HG03575 (cell line): ENCODE measurements around the gene LRRC8E.
"Not testable (repeated sequence)": the region's sequence is repeated elsewhere in the genome, so short reads cannot be mapped to it uniquely, and the experiment has no call there.

Source experiments
- ATAC-seq: cut with Tn5 transposase; IDR thresholded peaks from one replicate; pipeline ENCODE4 v1.9.1; 2021; ENCODE audit not compliant: unreplicated experiment, insufficient number of reproducible peaks, low FRiP score; ENCODE audit errors: extremely low read depth

Gene LRRC8E

DNA sequence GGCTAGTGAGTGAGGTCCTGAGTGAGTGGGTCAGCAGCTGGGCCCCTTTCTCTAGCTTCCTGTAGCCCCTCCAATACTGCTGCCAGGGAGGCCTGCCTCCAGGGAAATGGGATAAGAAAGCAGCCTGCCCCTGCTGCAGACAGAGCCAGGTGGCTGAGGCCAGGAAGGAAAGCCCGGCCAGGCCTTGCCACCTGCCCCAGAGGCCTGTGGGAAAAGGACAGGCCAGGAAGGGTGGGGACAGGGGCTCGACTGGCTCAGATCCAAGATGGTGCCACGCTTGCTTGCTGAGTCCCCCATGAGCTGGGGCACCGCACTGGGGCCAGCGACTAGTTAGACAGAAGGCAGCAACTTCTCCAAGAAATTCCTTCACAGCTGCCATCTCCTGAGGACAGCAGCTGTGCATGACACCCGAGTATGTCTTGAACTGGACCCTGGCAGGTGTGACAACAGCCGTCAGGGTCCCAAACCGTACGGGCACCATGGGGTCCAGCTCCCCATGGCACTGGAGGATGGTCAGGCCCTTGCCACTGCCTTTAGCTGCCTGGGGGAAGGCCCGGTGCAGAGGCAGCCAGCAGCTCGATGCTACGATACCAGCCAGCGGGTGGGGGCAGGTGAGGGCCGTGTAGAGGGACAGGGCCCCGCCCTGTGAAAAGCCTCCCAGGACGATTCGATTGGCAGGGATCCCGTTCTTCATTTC lies 9.1 kb upstream of the LRRC8E start:
- ATAC-seq = no peak

GRCh38 chr19:7879836-7880235 lies 8.5 kb upstream of the LRRC8E start:
- ATAC-seq = no peak

- ATAC-seq = no peak
Observed at GRCh38 chr19:7881910-7882309, 6.4 kb upstream of the LRRC8E start.

DNA sequence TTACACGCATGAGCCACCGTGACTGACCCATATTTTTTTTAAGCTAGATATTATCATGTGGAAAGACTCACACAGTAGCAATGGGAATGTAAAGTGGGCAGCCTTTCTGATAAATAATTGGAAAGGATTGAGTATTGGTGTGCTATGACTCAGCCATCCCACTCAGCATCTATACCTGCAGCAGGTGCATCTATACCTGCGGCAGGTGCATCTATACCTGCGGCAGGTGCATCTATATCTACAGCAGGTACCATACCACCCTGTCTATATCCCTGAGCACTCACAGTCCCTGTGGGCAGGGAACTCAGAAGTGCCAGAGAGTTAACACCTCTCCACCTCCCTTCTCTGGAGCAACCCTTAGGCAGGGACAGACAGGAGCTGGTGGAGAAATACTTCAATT lies 5.2 kb upstream of the LRRC8E start:
- ATAC-seq = no peak

- ATAC-seq = no peak
Observed at GRCh38 chr19:7883796-7884570, 4.3 kb upstream of the LRRC8E start.

GRCh38 chr19:7885818-7886217 lies 2.5 kb upstream of the LRRC8E start:
- ATAC-seq = no peak

DNA sequence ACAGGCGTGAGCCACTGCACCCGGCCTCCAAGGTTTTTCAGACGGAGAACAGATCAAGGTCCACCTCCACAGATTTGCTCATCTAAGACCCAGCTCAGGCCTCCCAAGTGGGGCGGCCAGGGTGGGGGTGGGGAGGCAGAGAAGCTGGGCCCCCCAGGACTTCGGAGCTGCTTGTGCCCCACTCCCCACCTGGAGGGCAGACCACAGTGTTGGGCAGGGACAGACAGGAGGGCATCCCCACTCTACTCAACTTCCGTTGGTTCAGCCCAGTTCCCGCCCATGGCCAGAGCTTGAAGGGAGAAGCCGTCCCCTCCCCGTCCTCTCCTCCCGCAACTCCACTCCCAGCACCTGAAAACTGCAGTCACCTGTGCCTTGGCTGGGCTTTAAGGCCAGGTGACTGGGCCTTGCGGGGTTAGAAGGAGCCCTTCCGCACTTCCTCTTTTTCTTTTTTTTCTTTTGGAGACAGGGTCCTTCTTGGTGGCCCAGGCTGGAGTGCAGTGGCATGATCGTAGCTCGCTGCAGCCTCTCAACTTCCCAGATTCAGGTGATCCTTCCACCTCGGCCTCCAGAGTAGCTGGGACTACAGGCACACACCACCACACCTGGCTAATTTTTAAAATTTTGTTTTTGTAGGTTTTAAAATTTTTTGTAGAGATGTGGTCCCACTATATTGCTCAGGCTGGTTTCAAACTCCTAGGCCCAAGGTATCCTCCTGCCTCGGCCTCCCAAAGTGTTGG lies 734 bp upstream of the LRRC8E start:
- no peak for ATAC-seq

- ATAC-seq = no peak
Observed at GRCh38 chr19:7888826-7889217, 512 bp downstream of the LRRC8E start.

GRCh38 chr19:7893362-7894101 lies 5.2 kb downstream of the LRRC8E start:
- not testable (repeated sequence) for ATAC-seq

DNA sequence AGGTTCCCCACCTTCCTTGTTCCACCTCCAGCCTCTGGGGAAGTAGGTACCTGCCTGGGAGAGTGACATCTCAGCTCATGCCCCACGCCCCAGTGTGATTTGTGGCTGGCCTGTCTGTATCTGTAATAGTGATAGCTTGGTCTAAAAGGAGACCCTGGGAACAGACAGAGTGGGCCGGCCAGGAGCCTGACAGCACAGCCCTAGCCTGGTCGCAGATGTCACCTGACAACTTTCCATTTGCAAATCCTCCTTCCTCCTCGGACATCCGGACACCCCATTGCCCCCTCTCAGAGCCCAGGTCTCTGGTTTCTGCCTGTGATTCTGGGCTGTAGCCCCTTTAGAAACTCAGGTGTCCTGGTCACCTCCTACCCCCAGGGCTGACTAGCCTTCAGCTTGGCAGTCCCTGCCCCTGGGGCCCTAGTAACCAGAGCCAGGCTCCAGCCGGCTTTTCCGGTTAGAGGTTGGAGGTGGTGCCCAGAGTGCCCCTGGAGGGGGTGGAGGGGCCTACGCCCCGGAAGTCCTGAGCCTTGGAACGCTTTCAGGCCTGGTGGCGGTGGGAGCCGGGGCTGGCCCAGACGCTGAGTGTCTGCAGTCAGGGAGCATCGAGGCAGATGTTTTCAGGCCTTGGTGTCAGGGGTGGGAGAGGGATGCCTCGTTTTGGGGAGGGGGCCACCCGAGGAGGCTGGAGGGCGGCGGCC lies 6.5 kb downstream of the LRRC8E start:
- no peak for ATAC-seq

GRCh38 chr19:7895565-7895964 lies 7.3 kb downstream of the LRRC8E start:
- no peak for ATAC-seq

GRCh38 chr19:7897292-7897691 lies 9.0 kb downstream of the LRRC8E start:
- ATAC-seq = no peak

DNA sequence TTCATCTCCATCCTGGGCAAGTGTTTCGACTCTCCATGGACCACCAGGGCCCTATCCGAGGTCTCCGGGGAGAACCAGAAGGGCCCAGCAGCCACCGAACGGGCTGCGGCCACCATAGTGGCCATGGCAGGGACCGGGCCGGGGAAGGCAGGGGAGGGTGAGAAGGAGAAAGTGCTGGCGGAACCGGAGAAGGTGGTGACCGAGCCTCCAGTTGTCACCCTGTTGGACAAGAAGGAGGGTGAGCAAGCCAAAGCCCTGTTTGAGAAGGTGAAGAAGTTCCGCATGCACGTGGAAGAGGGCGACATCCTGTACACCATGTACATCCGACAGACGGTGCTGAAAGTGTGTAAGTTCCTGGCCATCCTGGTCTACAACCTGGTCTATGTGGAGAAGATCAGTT lies 10.7 kb downstream of the LRRC8E start:
- no peak for ATAC-seq

DNA sequence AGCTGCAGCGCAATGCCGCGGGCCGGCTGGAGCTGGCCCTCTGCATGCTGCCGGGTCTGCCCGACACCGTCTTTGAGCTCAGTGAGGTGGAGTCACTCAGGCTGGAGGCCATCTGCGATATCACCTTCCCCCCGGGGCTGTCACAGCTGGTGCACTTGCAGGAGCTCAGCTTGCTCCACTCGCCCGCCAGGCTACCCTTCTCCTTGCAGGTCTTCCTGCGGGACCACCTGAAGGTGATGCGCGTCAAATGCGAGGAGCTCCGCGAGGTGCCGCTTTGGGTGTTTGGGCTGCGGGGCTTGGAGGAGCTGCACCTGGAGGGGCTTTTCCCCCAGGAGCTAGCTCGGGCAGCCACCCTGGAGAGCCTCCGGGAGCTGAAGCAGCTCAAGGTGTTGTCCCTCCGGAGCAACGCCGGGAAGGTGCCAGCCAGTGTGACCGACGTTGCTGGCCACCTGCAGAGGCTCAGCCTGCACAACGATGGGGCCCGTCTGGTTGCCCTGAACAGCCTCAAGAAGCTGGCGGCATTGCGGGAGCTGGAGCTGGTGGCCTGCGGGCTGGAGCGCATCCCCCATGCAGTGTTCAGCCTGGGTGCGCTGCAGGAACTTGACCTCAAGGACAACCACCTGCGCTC lies 11.6 kb downstream of the LRRC8E start:
- no peak for ATAC-seq

- ATAC-seq = no peak
Observed at GRCh38 chr19:7900401-7900870, 12.1 kb downstream of the LRRC8E start.

DNA sequence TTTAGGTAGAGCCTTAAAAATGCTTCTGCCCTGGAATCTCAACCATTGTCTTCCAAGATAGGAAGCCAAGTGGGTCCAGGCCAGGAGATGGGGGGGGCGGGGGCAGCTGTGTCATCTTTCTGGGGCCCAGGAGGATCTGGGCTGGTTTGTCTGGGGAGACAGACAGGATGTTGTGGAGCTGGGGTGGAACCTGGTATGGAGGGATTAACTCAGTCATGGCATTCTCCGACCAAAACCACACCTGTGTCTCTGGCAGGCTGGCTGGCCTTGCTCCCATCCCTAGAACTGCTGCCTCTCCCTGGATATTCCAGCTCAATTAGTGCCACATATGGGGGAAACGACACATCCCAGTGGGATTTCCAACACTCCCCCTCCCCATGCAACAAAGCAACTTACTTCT lies 12.6 kb downstream of the LRRC8E start:
- no peak for ATAC-seq

DNA sequence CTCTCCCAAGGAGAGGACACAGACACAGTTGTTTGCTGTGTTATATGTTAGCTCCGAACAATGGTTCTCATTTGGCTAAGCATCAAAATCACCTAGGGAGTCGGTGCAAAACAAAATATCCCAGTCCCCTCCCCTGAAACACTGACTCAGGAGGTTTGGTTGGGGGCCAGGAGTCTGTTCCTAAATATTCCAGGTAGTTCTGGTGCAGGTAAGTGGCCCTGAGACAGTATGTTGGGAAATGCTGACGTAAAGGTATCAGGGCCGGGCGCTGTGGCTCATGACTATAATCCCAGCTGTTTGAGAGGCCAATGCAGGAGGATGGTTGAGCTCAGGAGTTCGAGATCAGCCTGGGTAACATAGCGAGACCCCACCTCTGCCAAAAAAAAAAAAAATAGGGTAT lies 13.0 kb downstream of the LRRC8E start:
- ATAC-seq = no peak

DNA sequence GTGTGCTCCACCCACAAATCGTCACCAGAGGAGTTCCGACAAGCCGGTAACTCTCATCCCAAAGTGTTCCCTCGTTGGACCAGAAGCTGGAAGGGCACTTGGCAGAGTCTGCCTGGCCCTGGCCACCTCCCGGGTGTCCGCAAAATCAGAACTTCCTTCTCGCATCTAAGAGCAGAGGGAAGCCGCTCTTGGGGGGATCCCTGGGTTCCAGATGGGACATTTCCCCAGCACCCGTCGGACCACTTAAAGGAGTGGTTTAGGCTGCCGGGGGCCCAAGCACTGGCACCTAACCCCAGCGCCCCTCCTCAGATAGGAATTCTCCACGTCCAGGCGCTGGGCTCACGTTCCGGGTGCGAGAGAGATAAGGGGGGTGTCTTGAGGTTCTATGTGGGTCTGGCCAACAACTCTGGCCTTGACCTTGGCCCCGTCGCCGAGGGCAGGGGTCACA lies 14.5 kb downstream of the LRRC8E start:
- ATAC-seq = no peak
